ENCODE measurements around the gene TOX2. TPM values are rescaled to one million over a fixed set of nuclear protein-coding genes. Genes with fewer than 3 reads are reported as not detected.

The TOX2 gene
- total RNA-seq, 2 donors from 2014 or later: 2.4 to 3.4 TPM

- Histone ChIP-seq H3K4me3 (ENCODE audit: low read length) (no peak overlapping the region), H3K9me3 (ENCODE audit: control insufficient read depth, low read length) (no peaks in the 10 kb centered on the region), H3K9ac (ENCODE audit: extremely low read depth, low read length, poor library complexity, severe bottlenecking) (no peak overlapping the region), H3K4me1 (ENCODE audit: control insufficient read depth, insufficient read depth, low read length) (peaks cover 6% of the 10 kb centered on the region), H3K36me3 (ENCODE audit: control insufficient read depth, insufficient read depth, low read length) (no peaks in the 10 kb centered on the region), H3K27ac (ENCODE audit: low read depth, low read length) (no peak overlapping the region), H3K27me3 (ENCODE audit: control insufficient read depth, insufficient read depth, low read length, poor library complexity, severe bottlenecking) (no peaks in the 10 kb centered on the region)
- H3K4me1 Mint-ChIP-seq: peaks cover 15% of the 10 kb centered on the region
- no peaks in the 10 kb centered on the region for H3K36me3 Mint-ChIP-seq (ENCODE audit: low read depth)
- no peak for DNase-seq
- no peak overlapping the region for H3K4me3 Mint-ChIP-seq
- no peak overlapping the region for H3K27ac Mint-ChIP-seq
- 96 to 100% methylated on average over 5 to 10 of the region's 10 CpGs for WGBS, 2 experiments (ENCODE audit: insufficient coverage in 1 of 2, insufficient read length in 1 of 2)
- H3K27me3 Mint-ChIP-seq (ENCODE audit: insufficient read depth): no peaks in the 10 kb centered on the region
- no peaks in the 10 kb centered on the region for H3K9me3 Mint-ChIP-seq
- TF ChIP-seq, protein P1, sequence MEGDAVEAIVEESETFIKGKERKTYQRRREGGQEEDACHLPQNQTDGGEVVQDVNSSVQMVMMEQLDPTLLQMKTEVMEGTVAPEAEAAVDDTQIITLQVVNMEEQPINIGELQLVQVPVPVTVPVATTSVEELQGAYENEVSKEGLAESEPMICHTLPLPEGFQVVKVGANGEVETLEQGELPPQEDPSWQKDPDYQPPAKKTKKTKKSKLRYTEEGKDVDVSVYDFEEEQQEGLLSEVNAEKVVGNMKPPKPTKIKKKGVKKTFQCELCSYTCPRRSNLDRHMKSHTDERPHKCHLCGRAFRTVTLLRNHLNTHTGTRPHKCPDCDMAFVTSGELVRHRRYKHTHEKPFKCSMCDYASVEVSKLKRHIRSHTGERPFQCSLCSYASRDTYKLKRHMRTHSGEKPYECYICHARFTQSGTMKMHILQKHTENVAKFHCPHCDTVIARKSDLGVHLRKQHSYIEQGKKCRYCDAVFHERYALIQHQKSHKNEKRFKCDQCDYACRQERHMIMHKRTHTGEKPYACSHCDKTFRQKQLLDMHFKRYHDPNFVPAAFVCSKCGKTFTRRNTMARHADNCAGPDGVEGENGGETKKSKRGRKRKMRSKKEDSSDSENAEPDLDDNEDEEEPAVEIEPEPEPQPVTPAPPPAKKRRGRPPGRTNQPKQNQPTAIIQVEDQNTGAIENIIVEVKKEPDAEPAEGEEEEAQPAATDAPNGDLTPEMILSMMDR (conservative IDR thresholded peaks at IDR 0.05): no peak
Observed at GRCh38 chr20:44021900-44022299, 107.2 kb downstream of the TOX2 start.

GRCh38 chr20:44022464-44022863 lies 107.8 kb downstream of the TOX2 start:
- no peaks in the 10 kb centered on the region for H3K27me3 ChIP-seq (ENCODE audit: control insufficient read depth, insufficient read depth, low read length, poor library complexity, severe bottlenecking)
- peaks cover 6% of the 10 kb centered on the region for H3K4me1 ChIP-seq (ENCODE audit: control insufficient read depth, insufficient read depth, low read length)
- H3K36me3 ChIP-seq (ENCODE audit: control insufficient read depth, insufficient read depth, low read length): no peaks in the 10 kb centered on the region
- no peaks in the 10 kb centered on the region for H3K9me3 Mint-ChIP-seq
- WGBS, 2 experiments (ENCODE audit: insufficient coverage in 1 of 2, insufficient read length in 1 of 2): 88% methylated on average over 2 of the region's 2 CpGs; no CpG with 5 or more reads in 1 of the 2 experiments
- H3K27me3 Mint-ChIP-seq (ENCODE audit: insufficient read depth): no peaks in the 10 kb centered on the region
- H3K4me3 Mint-ChIP-seq: no peak overlapping the region
- DNase-seq: no peak
- H3K9ac ChIP-seq (ENCODE audit: extremely low read depth, low read length, poor library complexity, severe bottlenecking): no peak overlapping the region
- peaks cover 18% of the 10 kb centered on the region for H3K4me1 Mint-ChIP-seq
- H3K27ac Mint-ChIP-seq: no peak overlapping the region
- no peak overlapping the region for H3K27ac ChIP-seq (ENCODE audit: low read depth, low read length)
- TF ChIP-seq, protein P1 (conservative IDR thresholded peaks at IDR 0.05): no peak
- H3K9me3 ChIP-seq (ENCODE audit: control insufficient read depth, low read length): no peaks in the 10 kb centered on the region
- H3K4me3 ChIP-seq (ENCODE audit: low read length): no peak overlapping the region
- no peaks in the 10 kb centered on the region for H3K36me3 Mint-ChIP-seq (ENCODE audit: low read depth)

DNA sequence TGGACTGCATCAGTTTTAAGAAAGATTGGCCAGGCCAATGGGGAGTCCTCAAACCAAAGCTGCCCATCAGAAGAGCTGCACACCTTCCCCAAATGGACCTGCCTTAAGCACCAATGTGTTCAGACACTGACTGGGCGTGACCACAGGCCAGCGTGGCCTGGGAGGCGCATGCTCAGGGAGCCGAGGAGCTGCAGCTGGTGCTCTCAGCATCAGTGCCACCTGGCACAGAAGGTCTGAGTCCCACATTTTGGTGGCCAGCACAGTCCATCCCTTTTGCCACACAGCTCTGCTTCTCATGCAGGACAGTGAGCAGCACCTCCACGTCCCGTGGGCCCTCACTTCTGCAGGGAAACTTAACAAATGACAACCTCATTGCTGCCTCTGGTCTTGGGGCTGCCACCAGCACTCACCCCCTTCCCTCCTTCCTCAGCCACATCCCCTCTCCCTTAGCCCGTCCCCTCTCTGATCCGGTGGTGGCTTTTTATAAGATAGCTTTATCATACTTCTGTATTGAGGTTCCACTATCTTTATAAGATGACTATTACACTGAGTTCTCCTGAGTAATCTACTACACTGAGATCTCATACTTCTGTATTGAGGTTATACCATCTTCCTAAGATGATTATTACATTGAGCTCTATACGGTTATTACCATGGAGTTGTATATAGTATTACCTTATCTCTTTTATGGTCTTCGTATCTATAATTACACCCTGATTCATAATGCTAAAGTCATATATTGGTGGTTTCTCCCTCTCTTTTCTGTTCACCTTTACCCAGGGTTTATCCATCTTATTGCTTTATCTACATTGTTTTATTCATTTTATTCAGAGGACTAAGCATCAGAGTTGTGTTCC lies 109.1 kb downstream of the TOX2 start:
- Mint-ChIP-seq H3K4me3 (no peak overlapping the region), H3K27me3 (ENCODE audit: insufficient read depth) (peaks cover 2% of the 10 kb centered on the region), H3K36me3 (ENCODE audit: low read depth) (no peaks in the 10 kb centered on the region), H3K9me3 (no peaks in the 10 kb centered on the region), H3K4me1 (peaks cover 28% of the 10 kb centered on the region), H3K27ac (no peak overlapping the region)
- Histone ChIP-seq H3K4me3 (ENCODE audit: low read length) (no peak overlapping the region), H3K9me3 (ENCODE audit: control insufficient read depth, low read length) (no peaks in the 10 kb centered on the region), H3K36me3 (ENCODE audit: control insufficient read depth, insufficient read depth, low read length) (no peaks in the 10 kb centered on the region), H3K27ac (ENCODE audit: low read depth, low read length) (no peak overlapping the region), H3K4me1 (ENCODE audit: control insufficient read depth, insufficient read depth, low read length) (peaks cover 8% of the 10 kb centered on the region), H3K27me3 (ENCODE audit: control insufficient read depth, insufficient read depth, low read length, poor library complexity, severe bottlenecking) (no peaks in the 10 kb centered on the region), H3K9ac (ENCODE audit: extremely low read depth, low read length, poor library complexity, severe bottlenecking) (no peak overlapping the region)
- DNase-seq: no peak
- TF ChIP-seq, protein P1 (conservative IDR thresholded peaks at IDR 0.05): no peak
- 91 to 92% methylated on average over 6 to 8 of the region's 10 CpGs for WGBS, 2 experiments (ENCODE audit: insufficient coverage in 1 of 2, insufficient read length in 1 of 2)
